ENCODE measurements around the gene LRRC37A2.
"Not testable (repeated sequence)": the region's sequence is repeated elsewhere in the genome, so short reads cannot be mapped to it uniquely, and the experiment has no call there.

The LRRC37A2 gene

GRCh38 chr17:46512168-46512567, at the start of gene LRRC37A2:
Gene LRRC37A2, plus strand, starts transcription at chr17:46512468. Its CDS starts 245 bp downstream, at chr17:46512713.
- TF ChIP-seq CTCF (IDR thresholded peaks at IDR 0.05), result not testable (repeated sequence)

- not testable (repeated sequence) for TF ChIP-seq CTCF (IDR thresholded peaks at IDR 0.05)
Observed at GRCh38 chr17:46579083-46580075, 67.1 kb downstream of the LRRC37A2 start, which contains the start of gene ARL17A. Gene ARL17A, minus strand, starts transcription at chr17:46579691. Its CDS starts 3,369 bp downstream, at chr17:46576322.

- not testable (repeated sequence) for TF ChIP-seq CTCF (IDR thresholded peaks at IDR 0.05)
Observed at GRCh38 chr17:46590157-46591146, 78.2 kb downstream of the LRRC37A2 start, which contains the start of gene NSF. Gene NSF, plus strand, starts transcription at chr17:46590669. Its CDS starts 107 bp downstream, at chr17:46590776.
